Inferior parietal cortex (tissue), 1 donor: Measurements from ENCODE around the gene PDK2.

Source experiments
- DNase-seq: peaks from one replicate; pipeline ENCODE4 v3.0.0-alpha.2; 2016; ENCODE audit errors: extremely low spot score

The PDK2 gene

GRCh38 chr17:50149417-50150353 is 54.5 kb downstream of the PDK2 start:
- no peak for DNase-seq

GRCh38 chr17:50150354-50151040 is 55.3 kb downstream of the PDK2 start, which contains the start of gene PPP1R9B:
Gene PPP1R9B (minus strand): TSS chr17:50150677. CDS start chr17:50150513, 164 bp downstream.
- no peak for DNase-seq

- peak; percentile 88 for DNase-seq
These were observed 56.1 kb downstream of the PDK2 start for GRCh38 chr17:50151041-50151936.

GRCh38 chr17:50151937-50152547 is 56.9 kb downstream of the PDK2 start:
- peak; percentile 93 for DNase-seq

GRCh38 chr17:50152736-50153135 is 57.6 kb downstream of the PDK2 start:
- DNase-seq = no peak

GRCh38 chr17:50153650-50154575 is 58.8 kb downstream of the PDK2 start:
- no peak for DNase-seq

GRCh38 chr17:50154604-50155003 is 59.5 kb downstream of the PDK2 start:
- DNase-seq = no peak

GRCh38 chr17:50155115-50155819 is 60.1 kb downstream of the PDK2 start:
- DNase-seq = no peak

GRCh38 chr17:50157891-50158290 is 62.7 kb downstream of the PDK2 start:
- DNase-seq = no peak

GRCh38 chr17:50161023-50161910 is 66.1 kb downstream of the PDK2 start:
- peak; percentile 93 for DNase-seq
